Stimulated activated CD4-positive, alpha-beta T cell treated with anti-CD3 and anti-CD28 coated beads, Interleukin-2, amount 100 ng/mL, for 4 hours (primary cell): ENCODE measurements around the gene NONO.
"Not testable (repeated sequence)": the region's sequence is repeated elsewhere in the genome, so short reads cannot be mapped to it uniquely, and the experiment has no call there.

Source experiments
- DNase-seq: peaks from one replicate; pipeline ENCODE4 v3.0.0-alpha.2; 2020; ENCODE audit warnings: low read depth

The NONO gene

DNA sequence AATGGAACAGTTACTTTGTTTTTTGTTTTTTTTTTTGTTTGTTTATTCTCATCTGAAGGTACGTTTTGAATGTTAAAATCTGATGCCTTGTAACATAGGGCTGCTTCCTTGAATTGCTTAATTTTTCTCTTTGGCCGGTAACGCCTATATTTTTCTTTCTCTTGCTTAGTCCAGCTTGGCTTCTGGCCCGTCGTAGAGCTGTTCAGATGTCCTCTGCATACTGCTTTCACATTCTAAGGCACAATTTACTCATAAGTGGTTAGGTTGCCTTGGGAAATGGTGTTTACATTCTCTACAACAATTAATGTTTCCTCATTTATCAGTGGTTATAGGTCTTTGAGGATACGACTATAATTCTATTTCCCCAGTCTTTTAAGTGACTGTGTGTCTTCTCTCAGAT is 7.9 kb downstream of the NONO start:
- no peak for DNase-seq

DNA sequence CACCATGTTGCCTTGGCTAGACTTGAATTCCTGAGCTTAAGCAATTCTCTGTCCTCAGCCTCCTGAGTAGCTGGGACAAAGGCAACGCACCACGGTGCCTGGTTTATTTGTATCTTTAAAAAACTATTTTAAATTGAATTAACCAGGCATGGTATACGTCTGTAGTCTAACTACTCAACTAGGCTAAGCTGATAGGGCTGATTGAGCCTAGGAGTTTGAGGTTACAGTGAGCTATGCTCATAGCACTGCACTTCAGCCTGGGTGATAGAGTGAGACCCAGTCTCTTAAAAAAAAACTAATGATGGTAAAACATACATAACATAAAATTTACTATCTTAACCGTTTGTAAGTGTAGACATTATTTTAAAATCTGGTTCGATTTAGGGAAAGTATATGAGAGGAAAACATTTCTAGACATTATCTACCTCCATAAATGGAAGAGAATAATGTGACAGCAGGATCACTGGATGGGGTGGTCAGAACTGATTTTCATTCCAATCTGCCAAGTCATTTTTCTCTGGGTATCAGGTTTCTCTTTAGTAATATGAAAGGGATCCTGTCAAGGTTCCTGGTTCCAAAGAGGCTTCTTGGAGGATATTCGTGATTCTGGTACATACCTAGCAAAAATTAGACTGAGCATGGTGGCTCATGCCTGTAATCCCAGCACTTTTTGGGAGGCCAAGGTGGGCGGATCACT is 9.4 kb downstream of the NONO start:
- no peak for DNase-seq

DNA sequence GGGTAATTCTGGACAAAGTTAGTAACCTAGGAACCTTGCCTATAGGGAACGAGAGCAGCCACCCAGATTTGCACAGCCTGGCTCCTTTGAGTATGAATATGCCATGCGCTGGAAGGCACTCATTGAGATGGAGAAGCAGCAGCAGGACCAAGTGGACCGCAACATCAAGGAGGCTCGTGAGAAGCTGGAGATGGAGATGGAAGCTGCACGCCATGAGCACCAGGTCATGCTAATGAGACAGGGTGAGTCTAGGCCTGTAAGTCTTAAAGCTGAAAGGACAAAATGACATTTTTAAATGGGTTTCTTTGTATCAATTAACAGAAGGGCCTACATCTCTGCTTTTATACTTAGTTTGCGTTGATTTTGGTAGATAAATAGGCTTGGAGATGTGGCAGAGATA is 13.4 kb downstream of the NONO start:
- no peak for DNase-seq

DNA sequence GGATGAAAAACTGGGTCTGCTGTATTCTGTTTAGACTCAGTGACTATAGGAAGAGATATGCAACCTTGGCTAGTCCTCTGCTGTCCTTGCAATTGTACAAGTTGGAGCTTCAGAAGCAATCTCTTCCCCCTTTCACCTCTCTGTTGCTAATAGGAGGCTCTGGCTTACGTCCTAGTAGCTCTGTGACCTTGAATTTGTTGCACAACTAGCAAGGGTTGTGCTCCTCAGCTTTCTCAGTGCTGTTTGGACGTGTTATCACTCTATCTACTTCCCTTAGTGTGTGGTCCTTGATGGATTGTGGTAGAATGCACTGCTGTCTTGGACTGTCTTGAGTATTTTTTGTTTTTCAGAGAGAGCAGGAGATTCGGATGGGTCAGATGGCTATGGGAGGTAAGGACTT is 14.7 kb downstream of the NONO start:
- no peak for DNase-seq

DNA sequence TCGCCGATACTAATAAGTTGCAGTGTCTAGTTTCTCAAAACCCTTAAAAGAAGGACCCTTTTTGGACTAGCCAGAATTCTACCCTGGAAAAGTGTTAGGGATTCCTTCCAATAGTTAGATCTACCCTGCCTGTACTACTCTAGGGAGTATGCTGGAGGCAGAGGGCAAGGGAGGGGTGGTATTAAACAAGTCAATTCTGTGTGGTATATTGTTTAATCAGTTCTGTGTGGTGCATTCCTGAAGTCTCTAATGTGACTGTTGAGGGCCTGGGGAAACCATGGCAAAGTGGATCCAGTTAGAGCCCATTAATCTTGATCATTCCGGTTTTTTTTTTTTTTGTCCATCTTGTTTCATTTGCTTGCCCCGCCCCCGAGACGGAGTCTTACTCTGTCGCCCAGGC is 16.6 kb downstream of the NONO start:
- DNase-seq = not testable (repeated sequence)

DNA sequence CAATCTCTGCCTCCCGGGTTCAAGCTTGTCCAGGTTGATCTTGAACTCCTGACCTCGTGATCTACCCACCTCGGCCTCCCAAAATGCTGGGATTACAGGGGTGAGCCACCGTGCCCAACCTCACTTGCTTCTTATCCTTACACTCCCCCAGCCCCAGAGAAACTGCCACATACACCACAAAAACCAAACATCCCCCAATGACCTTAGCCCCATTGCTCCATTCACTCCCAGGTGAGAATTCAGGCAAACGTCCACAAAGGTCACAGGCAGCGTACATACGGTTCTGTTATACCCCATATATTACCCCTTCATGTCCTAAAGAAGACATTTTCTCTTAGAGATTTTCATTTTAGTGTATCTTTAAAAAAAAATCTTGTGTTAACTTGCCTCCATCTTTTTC is 17.1 kb downstream of the NONO start:
- DNase-seq = not testable (repeated sequence)

DNA sequence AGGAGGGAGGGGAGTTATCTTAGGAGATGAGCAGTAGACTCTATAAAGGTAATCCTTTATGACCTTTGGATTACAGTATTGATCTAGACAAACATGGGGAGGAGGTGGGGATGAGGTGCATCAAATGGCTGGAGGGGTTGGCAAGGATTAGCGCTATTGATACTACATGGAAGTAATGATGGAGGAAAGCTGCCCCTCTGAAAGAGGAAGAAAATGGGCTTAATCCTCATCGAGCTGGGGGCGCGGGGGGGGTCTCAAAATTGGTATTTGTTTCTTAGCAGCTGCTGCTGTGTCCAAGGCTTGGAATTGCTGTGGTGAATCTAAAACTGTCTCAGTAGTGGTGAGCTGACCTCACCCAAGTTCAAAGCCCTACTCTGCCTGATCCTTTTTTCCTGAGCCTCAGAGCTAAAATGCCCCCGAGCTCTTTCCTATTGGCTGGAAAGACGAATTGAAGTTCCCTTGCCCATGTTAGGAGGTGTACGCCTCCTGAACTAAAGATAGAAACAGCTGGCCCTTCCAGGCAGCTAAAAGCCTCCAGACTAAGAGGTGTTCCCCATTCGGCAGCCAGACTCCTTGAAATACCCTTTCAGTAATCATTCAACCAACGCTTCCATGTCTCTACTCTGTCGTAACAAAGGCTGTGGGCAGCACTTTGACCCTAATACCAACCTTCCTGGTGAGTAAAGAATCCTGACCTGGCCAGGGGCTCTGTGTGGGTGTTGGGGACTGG is 17.9 kb downstream of the NONO start, which contains the start of gene ITGB1BP2:
ITGB1BP2 (plus strand) TSS at position 556 of the 730 bp plus-strand sequence; CDS start at position 613, 57 bp downstream.
- no peak for DNase-seq

DNA sequence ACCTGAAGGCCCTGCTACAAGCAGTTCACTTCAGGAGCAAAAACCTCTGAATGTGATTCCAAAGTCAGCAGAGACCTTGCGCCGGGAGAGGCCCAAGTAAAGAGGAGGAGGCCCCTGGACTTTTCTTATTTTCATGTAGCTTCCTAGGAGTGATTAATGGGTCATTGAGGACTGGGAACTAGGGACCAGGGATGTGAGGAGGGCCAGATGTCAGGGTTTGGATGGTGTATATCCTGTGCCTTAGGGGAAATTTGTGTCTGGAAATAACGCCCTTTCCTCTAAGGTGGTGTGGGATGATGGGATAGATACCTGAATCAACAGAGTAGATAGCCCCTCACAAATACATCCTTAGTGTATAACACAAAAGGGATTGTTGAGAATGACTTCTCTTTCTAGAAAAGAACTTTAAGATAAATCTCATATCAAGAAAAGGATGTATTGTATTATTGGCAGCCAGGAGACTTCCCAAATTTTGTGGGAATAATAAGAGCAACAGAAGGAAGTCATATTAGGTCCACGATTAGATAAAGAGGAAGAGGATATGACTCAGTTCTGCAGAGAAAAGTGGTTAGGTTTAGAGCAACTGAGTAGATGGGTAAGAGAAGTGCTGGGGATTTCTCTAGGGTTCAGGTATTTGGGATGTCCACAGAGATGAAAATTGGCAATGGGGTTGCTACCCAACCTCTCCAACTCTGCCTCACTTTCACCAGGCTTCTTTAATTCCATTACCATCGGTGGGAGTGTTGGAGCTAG is 19.2 kb downstream of the NONO start:
- no peak for DNase-seq

DNA sequence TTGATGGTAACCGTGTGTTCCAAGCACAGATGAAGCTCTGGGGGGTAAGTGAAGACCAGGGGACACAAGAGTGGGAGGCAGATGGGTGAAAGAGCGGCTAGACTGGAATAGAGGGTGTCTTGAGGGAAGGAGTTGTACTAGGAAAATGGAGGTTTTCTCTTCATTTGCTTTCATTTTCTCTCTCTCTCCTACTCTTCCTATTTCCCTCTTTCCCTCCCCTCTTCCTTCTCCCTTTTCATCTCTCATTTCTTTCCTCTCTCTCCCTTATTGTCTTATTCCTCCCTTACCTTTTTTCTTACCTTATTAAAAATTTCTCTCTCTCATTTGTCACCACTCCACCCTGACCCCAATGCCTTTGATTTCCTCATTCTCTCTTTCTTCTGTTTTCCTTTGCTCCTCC is 21.1 kb downstream of the NONO start:
- no peak for DNase-seq

DNA sequence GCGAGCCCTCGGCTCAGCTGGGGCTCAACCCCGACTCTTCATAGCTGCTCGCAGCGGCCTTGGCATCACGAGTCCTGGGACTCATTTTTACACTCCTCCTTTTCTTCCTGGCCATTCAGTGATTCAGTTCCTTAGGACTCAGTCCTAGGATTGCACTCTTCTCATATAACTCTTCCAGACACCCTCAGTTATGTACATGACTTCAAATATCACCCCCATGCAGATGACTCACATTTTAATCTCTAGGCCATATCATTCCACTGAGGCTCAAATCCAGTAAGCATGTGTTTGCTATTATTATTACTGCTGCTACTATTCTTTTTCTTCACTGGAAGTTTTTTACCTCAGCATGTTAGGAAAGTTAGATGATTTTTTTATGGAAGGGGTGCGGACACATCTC is 32.5 kb downstream of the NONO start:
- DNase-seq = no peak

DNA sequence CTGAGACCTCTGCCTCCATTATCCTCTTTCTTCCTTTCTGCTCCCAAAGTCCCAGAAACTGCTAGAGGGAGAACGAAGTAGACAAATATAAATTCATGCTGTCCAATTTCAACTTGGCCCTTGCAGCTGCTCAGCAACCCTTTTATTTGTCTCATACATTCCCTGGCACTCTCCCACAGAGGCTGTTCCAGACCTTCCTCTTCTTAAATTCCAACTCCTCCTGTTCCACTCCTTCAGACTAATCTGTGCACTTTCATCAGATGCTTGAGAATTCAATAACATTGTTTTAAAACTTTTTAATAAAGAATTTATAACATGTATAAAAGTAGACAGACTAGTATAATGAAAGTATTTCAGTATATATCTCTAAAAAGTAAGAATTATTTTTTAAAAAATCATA is 33.5 kb downstream of the NONO start:
- not testable (repeated sequence) for DNase-seq

DNA sequence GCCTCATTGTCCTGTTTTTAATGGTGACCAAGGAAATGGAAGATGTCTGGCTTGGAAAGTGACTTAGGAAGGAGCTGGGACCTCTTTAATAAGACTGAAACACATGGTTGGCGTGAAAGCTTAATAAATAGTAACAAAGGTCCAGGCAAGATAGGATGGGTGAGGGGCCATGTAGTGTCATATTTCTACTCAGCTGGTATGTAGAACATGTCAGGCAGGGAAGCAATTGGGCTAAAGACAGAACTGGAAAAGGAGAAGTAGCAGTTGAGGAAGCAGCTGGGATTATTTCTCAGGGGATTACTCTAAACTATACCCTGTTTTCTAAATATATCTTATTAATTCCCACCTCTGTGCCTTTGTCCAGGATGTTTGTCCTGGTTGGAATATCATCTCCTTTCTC is 36.7 kb downstream of the NONO start:
- DNase-seq = no peak

DNA sequence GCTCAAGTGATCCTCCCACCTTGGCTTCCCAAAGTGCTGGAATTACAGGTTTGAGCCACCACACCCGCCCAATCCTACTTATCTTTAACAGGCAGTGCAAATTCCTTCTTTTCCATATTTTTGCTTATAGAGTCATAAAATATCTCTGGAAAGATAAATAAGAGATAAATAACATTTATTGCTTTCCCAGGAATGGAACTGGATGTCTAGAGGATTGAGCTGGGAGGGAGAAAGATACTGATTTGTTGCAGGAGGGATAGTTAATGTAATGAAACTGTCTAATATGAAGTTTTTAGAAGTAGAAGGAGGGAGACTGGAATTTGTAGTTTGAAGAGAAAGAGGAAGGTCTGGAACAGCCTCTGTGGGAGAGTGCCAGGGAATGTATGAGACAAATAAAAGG is 38.3 kb downstream of the NONO start:
- DNase-seq = no peak

DNA sequence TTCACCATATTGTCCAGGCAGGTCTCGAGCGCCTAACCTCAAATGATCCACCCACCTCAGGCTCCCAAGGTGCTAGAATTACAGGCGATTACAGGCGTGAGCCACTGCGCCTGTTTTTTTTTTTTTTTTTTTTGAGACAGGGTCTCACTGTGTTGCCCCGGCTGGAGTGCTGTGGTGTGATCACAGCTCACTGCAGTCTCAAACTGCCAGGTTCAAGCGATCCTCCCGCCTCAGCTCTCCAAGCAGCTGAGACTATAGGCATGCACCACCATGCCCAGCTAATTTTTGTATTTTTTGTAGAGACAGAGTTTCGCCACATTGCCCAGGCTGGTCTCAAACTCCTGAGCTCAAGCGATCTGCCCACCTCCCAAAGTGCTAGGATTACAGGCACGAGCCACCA is 41.0 kb downstream of the NONO start:
- DNase-seq = not testable (repeated sequence)

DNA sequence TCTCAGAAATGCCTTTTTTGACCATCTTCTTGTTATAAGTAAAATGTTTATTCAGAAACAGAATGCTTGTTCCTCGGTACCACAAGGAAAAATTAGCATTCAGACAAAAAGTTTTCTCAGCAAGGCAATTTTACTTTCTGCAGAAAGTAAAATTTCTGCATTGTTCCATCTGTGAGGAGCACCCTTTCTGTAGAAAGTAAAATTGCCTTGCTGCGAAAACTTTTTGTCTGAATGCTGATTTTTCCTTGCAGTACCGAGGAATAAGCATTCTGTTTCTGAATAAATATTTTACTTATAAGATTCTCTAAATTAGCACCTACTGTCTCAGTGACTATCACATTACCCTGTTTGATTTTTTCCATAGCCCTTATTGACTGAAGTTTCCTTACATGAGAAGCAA is 43.0 kb downstream of the NONO start:
- DNase-seq = no peak

DNA sequence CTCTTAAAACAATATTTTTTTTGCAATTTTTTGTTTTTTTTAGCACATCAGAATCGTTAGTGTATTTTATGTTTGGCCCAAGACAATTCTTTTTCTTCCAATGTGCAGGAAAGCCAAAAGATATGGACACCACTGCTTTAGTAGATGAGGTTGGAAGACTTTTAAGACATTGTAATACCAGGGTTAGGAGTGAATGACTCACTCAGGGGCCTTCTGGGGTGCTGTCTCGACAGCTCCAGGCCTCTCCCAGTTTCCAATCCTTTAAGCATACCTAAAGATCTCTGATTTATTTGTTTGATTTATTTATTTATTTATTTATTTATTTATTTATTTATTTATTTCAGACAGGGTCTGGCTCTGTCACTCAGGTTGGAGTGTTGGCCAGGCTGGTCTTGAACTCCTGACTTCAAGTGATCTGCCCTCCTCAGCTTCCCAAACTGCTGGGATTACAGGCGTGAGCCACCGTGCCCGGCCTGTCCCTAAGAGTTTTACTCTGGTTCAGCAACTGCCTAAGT is 65.8 kb downstream of the NONO start:
- DNase-seq = not testable (repeated sequence)

DNA sequence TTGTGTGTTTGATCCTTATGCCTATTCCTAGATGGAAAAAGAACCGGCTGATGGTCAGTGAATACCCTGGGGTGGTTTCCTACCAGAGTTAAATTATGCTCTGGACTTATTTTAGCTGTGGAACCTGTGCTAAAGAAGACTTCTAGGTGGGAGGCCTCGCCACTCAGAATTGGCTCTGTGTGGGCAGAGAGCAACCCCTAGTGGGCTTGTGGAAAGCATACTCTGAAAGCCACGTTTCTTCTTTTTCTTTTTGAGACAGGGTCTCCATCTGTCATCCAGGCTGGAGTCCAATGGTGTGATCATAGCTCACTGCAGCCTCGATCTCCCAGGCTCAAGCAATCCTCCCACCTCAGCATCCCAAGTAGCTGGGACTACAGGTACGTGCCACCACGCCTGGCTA is 66.4 kb downstream of the NONO start:
- DNase-seq = not testable (repeated sequence)
